Liver (tissue), 9 donors: ENCODE data around the gene HMG20B. TPM values are rescaled to one million over a fixed set of nuclear protein-coding genes. Genes with fewer than 3 reads are reported as not detected.

Experiments
- DNase-seq: peaks from one replicate; pipeline ENCODE4 v3.0.0-alpha.2; 2017; ENCODE audit warnings: low spot score
- H3K27ac ChIP-seq, 2 donors: one replicate each; pipeline ENCODE4 v1.7.0; 2013; ENCODE audit warnings: inconsistent platforms in 2 of 2, low read length in 2 of 2, control low read depth in 1 of 2, low read depth in 1 of 2, mild to moderate bottlenecking in 1 of 2
- H3K27me3 ChIP-seq, 4 donors: one replicate each; pipeline versions ENCODE4 v1.6.1 to v1.7.0; 2013; ENCODE audit warnings: low read length in 3 of 4, inconsistent platforms in 1 of 4, mild to moderate bottlenecking in 1 of 4, moderate library complexity in 1 of 4; ENCODE audit not compliant: control insufficient read depth in 4 of 4, insufficient read depth in 4 of 4
- H3K36me3 ChIP-seq, 4 donors: one replicate each; pipeline versions ENCODE4 v1.6.1 to v1.7.0; 2013; ENCODE audit warnings: low read length in 3 of 4, mild to moderate bottlenecking in 3 of 4, low read depth in 1 of 4, moderate library complexity in 1 of 4; ENCODE audit not compliant: control insufficient read depth in 4 of 4, insufficient read depth in 3 of 4
- H3K4me1 ChIP-seq, 4 donors: one replicate each; pipeline versions ENCODE4 v1.6.1 to v1.7.0; 2013; ENCODE audit warnings: low read length in 3 of 4, mild to moderate bottlenecking in 3 of 4, moderate library complexity in 1 of 4; ENCODE audit not compliant: control insufficient read depth in 4 of 4, insufficient read depth in 4 of 4
- H3K4me3 ChIP-seq, 3 donors: one replicate each; pipeline versions ENCODE4 v1.6.1 to v1.7.0; 2013; ENCODE audit warnings: low read length in 3 of 3, control low read depth in 1 of 3, low read depth in 1 of 3, mild to moderate bottlenecking in 1 of 3
- H3K9ac ChIP-seq, 2 donors: one replicate each; pipeline ENCODE4 v1.7.0; 2013; ENCODE audit warnings: low read length in 2 of 2, mild to moderate bottlenecking in 2 of 2, moderate library complexity in 2 of 2, control low read depth in 1 of 2, low read depth in 1 of 2
- H3K9me3 ChIP-seq, 4 donors: one replicate each; pipeline versions ENCODE4 v1.6.1 to v1.7.0; 2013; ENCODE audit warnings: low read length in 3 of 4; ENCODE audit not compliant: control insufficient read depth in 4 of 4
- ATF3 ChIP-seq: IDR thresholded peaks from 2 replicates; pipeline ENCODE4 v1.6.1; 2016; ENCODE audit warnings: antibody characterized with exemption
- CTCF ChIP-seq: fragments of 150-350 bp; IDR thresholded peaks from 2 replicates; pipeline ENCODE4 v1.5.1; 2017; ENCODE audit warnings: improper control_type of control experiment, low read depth, low read length; ENCODE audit not compliant: missing input control
- EGR1 ChIP-seq, 2 donors: IDR thresholded peaks; 2 replicates each; pipeline ENCODE4 v1.6.1; 2016 to 2018; ENCODE audit warnings: antibody characterized with exemption in 2 of 2, low read depth in 2 of 2
- FOXA2 ChIP-seq: IDR thresholded peaks from 2 replicates; pipeline ENCODE4 v1.6.1; 2016; ENCODE audit warnings: antibody characterized with exemption
- GABPA ChIP-seq, 2 donors: IDR thresholded peaks in 1 of 2; conservative IDR thresholded peaks in 1 of 2; 2 replicates each; pipeline ENCODE4 v1.6.1; 2016; ENCODE audit warnings: antibody characterized with exemption in 2 of 2, mild to moderate bottlenecking in 1 of 2, moderate library complexity in 1 of 2
- HNF4A ChIP-seq, 2 donors: conservative IDR thresholded peaks; 2 replicates each; pipeline ENCODE4 v1.6.1; 2016; ENCODE audit warnings: antibody characterized with exemption in 2 of 2, mild to moderate bottlenecking in 2 of 2
- HNF4G ChIP-seq: IDR thresholded peaks from 2 replicates; pipeline ENCODE4 v1.6.1; 2016; ENCODE audit warnings: antibody characterized with exemption
- MAX ChIP-seq: IDR thresholded peaks from 2 replicates; pipeline ENCODE4 v1.6.1; 2016; ENCODE audit warnings: antibody characterized with exemption
- RAD21 ChIP-seq, 2 donors: IDR thresholded peaks; 2 replicates each; pipeline ENCODE4 v1.6.1; 2016; ENCODE audit warnings: antibody characterized with exemption in 2 of 2, mild to moderate bottlenecking in 2 of 2
- REST ChIP-seq: IDR thresholded peaks from 2 replicates; pipeline ENCODE4 v1.6.1; 2016; ENCODE audit warnings: antibody characterized with exemption, mild to moderate bottlenecking
- RXRA ChIP-seq, 2 donors: IDR thresholded peaks; 2 replicates each; pipeline ENCODE4 v1.6.1; 2017 to 2018; ENCODE audit warnings: antibody characterized with exemption in 2 of 2, mild to moderate bottlenecking in 1 of 2
- SP1 ChIP-seq: IDR thresholded peaks from 2 replicates; pipeline ENCODE4 v1.6.1; 2018; ENCODE audit warnings: antibody characterized with exemption, mild to moderate bottlenecking
- TAF1 ChIP-seq: conservative IDR thresholded peaks from 2 replicates; pipeline ENCODE4 v1.6.1; 2016; ENCODE audit warnings: antibody characterized with exemption, mild to moderate bottlenecking
- YY1 ChIP-seq: IDR thresholded peaks from 2 replicates; pipeline ENCODE4 v1.6.1; 2016; ENCODE audit warnings: antibody characterized with exemption, mild to moderate bottlenecking
- ZBTB33 ChIP-seq: IDR thresholded peaks from 2 replicates; pipeline ENCODE4 v1.6.1; 2016; ENCODE audit warnings: antibody characterized with exemption
- WGBS: extraction: QIAGEN DNeasy Blood & Tissue Kit; methylation state at CpG from one replicate; pipeline ENCODE4 v1.1.7; 2013; 5-methylcytosine and 5-hydroxymethylcytosine counted together
- polyA plus RNA-seq, 2 donors: library from polyadenylated mRNA; stranded (reverse) in 1 of 2; unstranded in 1 of 2; fragments of 200-250 nt in 1 of 2; fragments of >200 nt in 1 of 2; fragmentation: Nextera tagmentation in 1 of 2; extraction: Ambion mirVana in 1 of 2; gene quantifications; one replicate each; pipeline versions ENCODE4 v1.2.1 to v1.2.3, GENCODE V29; 2013 to 2015
- total RNA-seq, 2 donors: library from RNA; depleted of rRNA; stranded (reverse); fragments of >200 nt; gene quantifications; one replicate each; pipeline ENCODE4 v1.2.3, GENCODE V29; 2014
- donor health status: healthy.
- donor health status: healthy.
- donor health status: healthy.
- donor health status: healthy.
- donor health status: healthy.

HMG20B gene
- total and polyA plus RNA-seq, 4 donors: 28.6 to 35.1 (median 30.5) TPM

GRCh38 chr19:3555653-3556422 lies 16.9 kb upstream of the HMG20B start:
- H3K9ac ChIP-seq: no peak overlapping the region
- peaks cover 0 to 2% (median under 1%) of the 10 kb centered on the region in 4 donors for H3K36me3 ChIP-seq
- peak overlapping the region in 2 of 3 donors; percentile 23 to 96 for H3K4me3 ChIP-seq
- H3K9me3 ChIP-seq: no peaks in the 10 kb centered on the region
- H3K27me3 ChIP-seq: no peaks in the 10 kb centered on the region
- no peak overlapping the region for H3K27ac ChIP-seq
- H3K4me1 ChIP-seq: peaks cover 9 to 44% (median 25%) of the 10 kb centered on the region in 4 donors
- no peak for DNase-seq
- WGBS: 85% methylated on average over 15 of the region's 15 CpGs
- no peak for TF ChIP-seq EGR1 (IDR thresholded peaks at IDR 0.05; ENCODE audit: low read depth in 2 of 2)
- TF ChIP-seq FOXA2: no peak
- no peak for TF ChIP-seq SP1
- no peak for TF ChIP-seq GABPA (IDR thresholded peaks at IDR 0.05 in 1 of 2, conservative IDR thresholded peaks at IDR 0.05 in 1 of 2)
- no peak for TF ChIP-seq REST
- TF ChIP-seq MAX: no peak
- TF ChIP-seq HNF4G: no peak
- TF ChIP-seq CTCF: no peak
- TF ChIP-seq RXRA (IDR thresholded peaks at IDR 0.05): no peak
- TF ChIP-seq ZBTB33: no peak
- no peak for TF ChIP-seq HNF4A (conservative IDR thresholded peaks at IDR 0.05)
- no peak for TF ChIP-seq ATF3

GRCh38 chr19:3556423-3556977 lies 16.2 kb upstream of the HMG20B start:
- Histone ChIP-seq H3K4me3 (peak overlapping the region; percentile 75 to 96 (median 88)), H3K27ac (peak overlapping the region in 1 of 2 donors; percentile 16), H3K4me1 (peaks cover 9 to 44% (median 25%) of the 10 kb centered on the region in 4 donors), H3K27me3 (no peaks in the 10 kb centered on the region), H3K9ac (peak overlapping the region; percentile 24 to 45), H3K9me3 (no peaks in the 10 kb centered on the region), H3K36me3 (no peaks in the 10 kb centered on the region)
- no peak for DNase-seq
- 45% methylated on average over 9 of the region's 9 CpGs for WGBS
- TF ChIP-seq YY1 (no peak), RAD21 (IDR thresholded peaks at IDR 0.05) (no peak), SP1 (no peak), TAF1 (no peak), RXRA (IDR thresholded peaks at IDR 0.05) (no peak), ATF3 (no peak), HNF4G (no peak), EGR1 (IDR thresholded peaks at IDR 0.05; ENCODE audit: low read depth in 2 of 2) (no peak), CTCF (no peak)
